ENCODE data around the gene ZSCAN18.
A peak's percentile ranks its signal among the peaks of the same experiment; 100 is the strongest.

ZSCAN18 gene

GRCh38 chr19:58086825-58087710 lies 11.0 kb downstream of the ZSCAN18 start:
- DNase-seq (ENCODE audit: low spot score): no peak

- no peak for DNase-seq (ENCODE audit: low spot score)
Observed at GRCh38 chr19:58085348-58085875, 12.6 kb downstream of the ZSCAN18 start.

- DNase-seq (ENCODE audit: low spot score): no peak
Observed at GRCh38 chr19:58084596-58085347, 13.3 kb downstream of the ZSCAN18 start.

- no peak for DNase-seq (ENCODE audit: low spot score)
Observed at GRCh38 chr19:58083021-58083420, 15.0 kb downstream of the ZSCAN18 start.

GRCh38 chr19:58079792-58080191 lies 18.2 kb downstream of the ZSCAN18 start:
- DNase-seq (ENCODE audit: low spot score): no peak

- no peak for DNase-seq (ENCODE audit: low spot score)
Observed at GRCh38 chr19:58067240-58067912, 30.7 kb downstream of the ZSCAN18 start.

GRCh38 chr19:58063712-58064111 lies 34.3 kb downstream of the ZSCAN18 start:
- DNase-seq (ENCODE audit: low spot score): no peak

- no peak for DNase-seq (ENCODE audit: low spot score)
Observed at GRCh38 chr19:58060231-58060630, 37.8 kb downstream of the ZSCAN18 start.

GRCh38 chr19:58059671-58060078 lies 38.4 kb downstream of the ZSCAN18 start:
- DNase-seq (ENCODE audit: low spot score): no peak

- DNase-seq (ENCODE audit: low spot score): peak; percentile 81
Observed at GRCh38 chr19:58059003-58059670, 38.9 kb downstream of the ZSCAN18 start, which contains the start of gene ZNF135. Gene ZNF135, plus strand, starts transcription at chr19:58059282. Its CDS starts 721 bp downstream, at chr19:58060003.

GRCh38 chr19:58058467-58058866 lies 39.6 kb downstream of the ZSCAN18 start:
- DNase-seq (ENCODE audit: low spot score): no peak

GRCh38 chr19:58056861-58057260 lies 41.2 kb downstream of the ZSCAN18 start:
- DNase-seq (ENCODE audit: low spot score): no peak

- DNase-seq (ENCODE audit: low spot score): no peak
Observed at GRCh38 chr19:58056261-58056660, 41.8 kb downstream of the ZSCAN18 start.

GRCh38 chr19:58054901-58055874 lies 42.8 kb downstream of the ZSCAN18 start:
- DNase-seq (ENCODE audit: low spot score): peak; percentile 79

GRCh38 chr19:58053480-58054156 lies 44.4 kb downstream of the ZSCAN18 start:
- DNase-seq (ENCODE audit: low spot score): no peak

GRCh38 chr19:58052256-58052655 lies 45.8 kb downstream of the ZSCAN18 start:
- DNase-seq (ENCODE audit: low spot score): no peak

- no peak for DNase-seq (ENCODE audit: low spot score)
Observed at GRCh38 chr19:58047672-58048071, 50.4 kb downstream of the ZSCAN18 start.

- DNase-seq (ENCODE audit: low spot score): no peak
Observed at GRCh38 chr19:58046856-58047255, 51.2 kb downstream of the ZSCAN18 start.

GRCh38 chr19:58045411-58046050 lies 52.5 kb downstream of the ZSCAN18 start:
- no peak for DNase-seq (ENCODE audit: low spot score)
